Thyroid gland (tissue), 4 donors: ENCODE measurements around the gene TEX30.

Source experiments
- CTCF ChIP-seq, 6 experiments: fragments of 200-600 bp in 3 of 6; fragments of 450-650 bp in 3 of 6; sonication (generic) in 3 of 6; IDR thresholded peaks; one replicate each; pipeline ENCODE4 v1.5.1; 2016 to 2019; ENCODE audit warnings: antibody characterized with exemption in 6 of 6, mild to moderate bottlenecking in 2 of 6, inconsistent platforms in 1 of 6, moderate library complexity in 1 of 6
- POLR2A ChIP-seq, 2 donors: fragments of 450-650 bp; IDR thresholded peaks; one replicate each; pipeline ENCODE4 v1.6.1; 2017; ENCODE audit warnings: antibody characterized with exemption in 2 of 2, mild to moderate bottlenecking in 2 of 2, moderate library complexity in 1 of 2

- TF ChIP-seq CTCF (IDR thresholded peaks at IDR 0.05) (no peak), POLR2A (IDR thresholded peaks at IDR 0.05) (no peak)
Observed at GRCh38 chr13:102784483-102784882, 10.9 kb upstream of the TEX30 start.
